Activated CD8-positive, alpha-beta memory T cell treated with anti-CD3 and anti-CD28 coated beads for 48 hours (primary cell): Measurements from ENCODE around the gene ASF1B.
"Not testable (repeated sequence)": the region's sequence is repeated elsewhere in the genome, so short reads cannot be mapped to it uniquely, and the experiment has no call there.

Experiments
- DNase-seq, 3 experiments: peaks; one replicate each; pipeline ENCODE4 v3.0.0-alpha.2; 2020; ENCODE audit warnings: low read depth in 2 of 3, low spot score in 2 of 3

ASF1B gene

GRCh38 chr19:14136509-14137281 lies at the start of gene ASF1B:
Gene ASF1B (minus strand): TSS chr19:14136589. CDS start chr19:14136456, 133 bp downstream.
- peak; percentile 84 to 97 (median 92) for DNase-seq

GRCh38 chr19:14185691-14186090 lies 49.3 kb upstream of the ASF1B start:
- not testable (repeated sequence) for DNase-seq

GRCh38 chr19:14185158-14185557 lies 48.8 kb upstream of the ASF1B start:
- DNase-seq, result no peak

GRCh38 chr19:14183741-14184350 lies 47.5 kb upstream of the ASF1B start:
- DNase-seq, result no peak

GRCh38 chr19:14182476-14182875 lies 46.1 kb upstream of the ASF1B start:
- no peak for DNase-seq

- no peak for DNase-seq
Measured at GRCh38 chr19:14181906-14182305, 45.5 kb upstream of the ASF1B start.

GRCh38 chr19:14181199-14181598 lies 44.8 kb upstream of the ASF1B start:
- DNase-seq, result not testable (repeated sequence)

- no peak for DNase-seq
Measured at GRCh38 chr19:14177496-14178074, 41.2 kb upstream of the ASF1B start.

GRCh38 chr19:14175351-14175792 lies 39.0 kb upstream of the ASF1B start:
- DNase-seq, result no peak

- DNase-seq, result no peak
Measured at GRCh38 chr19:14174883-14175282, 38.5 kb upstream of the ASF1B start.

- DNase-seq, result no peak
Measured at GRCh38 chr19:14168993-14169392, 32.6 kb upstream of the ASF1B start.

- no peak for DNase-seq
Measured at GRCh38 chr19:14168259-14168972, 32.0 kb upstream of the ASF1B start.

- DNase-seq, result no peak
Measured at GRCh38 chr19:14167576-14168138, 31.3 kb upstream of the ASF1B start.

GRCh38 chr19:14166999-14167575 lies 30.7 kb upstream of the ASF1B start:
- no peak for DNase-seq

- DNase-seq, result no peak
Measured at GRCh38 chr19:14165990-14166830, 29.8 kb upstream of the ASF1B start.

- no peak for DNase-seq
Measured at GRCh38 chr19:14164724-14165493, 28.5 kb upstream of the ASF1B start.

GRCh38 chr19:14164082-14164481 lies 27.7 kb upstream of the ASF1B start:
- no peak for DNase-seq

- DNase-seq, result no peak
Measured at GRCh38 chr19:14162871-14163297, 26.5 kb upstream of the ASF1B start.

- DNase-seq, result no peak
Measured at GRCh38 chr19:14161305-14161704, 24.9 kb upstream of the ASF1B start.
